Measurements from ENCODE around the gene INPP5E. TPM values are rescaled to one million over a fixed set of nuclear protein-coding genes. Genes with fewer than 3 reads are reported as not detected.

INPP5E gene
- total RNA-seq, 2 donors from 2014 or later: 8.8 to 25.4 TPM

- WGBS, 2 donors: 96 to 97% methylated on average over 6 to 11 of the region's 36 CpGs
- intact Hi-C loops (cut with DNase I): no loop called here
- no peak for DNase-seq
- H3K4me1 ChIP-seq: peaks cover 7% of the 10 kb centered on the region
- ATAC-seq: no peak
- no peaks in the 10 kb centered on the region for H3K27me3 ChIP-seq
- H3K9me3 ChIP-seq: no peaks in the 10 kb centered on the region
- no peaks in the 10 kb centered on the region for H3K36me3 ChIP-seq (replicated peaks in 1 of 2; ENCODE audit: insufficient read depth in 1 of 2, low read depth in 2 of 2)
- no peak overlapping the region for H3K27ac ChIP-seq
- H3K4me3 ChIP-seq: no peak overlapping the region
- no peak for TF ChIP-seq POLR2A (IDR thresholded peaks at IDR 0.05)
- TF ChIP-seq, protein P1, sequence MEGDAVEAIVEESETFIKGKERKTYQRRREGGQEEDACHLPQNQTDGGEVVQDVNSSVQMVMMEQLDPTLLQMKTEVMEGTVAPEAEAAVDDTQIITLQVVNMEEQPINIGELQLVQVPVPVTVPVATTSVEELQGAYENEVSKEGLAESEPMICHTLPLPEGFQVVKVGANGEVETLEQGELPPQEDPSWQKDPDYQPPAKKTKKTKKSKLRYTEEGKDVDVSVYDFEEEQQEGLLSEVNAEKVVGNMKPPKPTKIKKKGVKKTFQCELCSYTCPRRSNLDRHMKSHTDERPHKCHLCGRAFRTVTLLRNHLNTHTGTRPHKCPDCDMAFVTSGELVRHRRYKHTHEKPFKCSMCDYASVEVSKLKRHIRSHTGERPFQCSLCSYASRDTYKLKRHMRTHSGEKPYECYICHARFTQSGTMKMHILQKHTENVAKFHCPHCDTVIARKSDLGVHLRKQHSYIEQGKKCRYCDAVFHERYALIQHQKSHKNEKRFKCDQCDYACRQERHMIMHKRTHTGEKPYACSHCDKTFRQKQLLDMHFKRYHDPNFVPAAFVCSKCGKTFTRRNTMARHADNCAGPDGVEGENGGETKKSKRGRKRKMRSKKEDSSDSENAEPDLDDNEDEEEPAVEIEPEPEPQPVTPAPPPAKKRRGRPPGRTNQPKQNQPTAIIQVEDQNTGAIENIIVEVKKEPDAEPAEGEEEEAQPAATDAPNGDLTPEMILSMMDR (IDR thresholded peaks at IDR 0.05): no peak
Observed at GRCh38 chr9:136431782-136432350, 7.8 kb downstream of the INPP5E start.

DNA sequence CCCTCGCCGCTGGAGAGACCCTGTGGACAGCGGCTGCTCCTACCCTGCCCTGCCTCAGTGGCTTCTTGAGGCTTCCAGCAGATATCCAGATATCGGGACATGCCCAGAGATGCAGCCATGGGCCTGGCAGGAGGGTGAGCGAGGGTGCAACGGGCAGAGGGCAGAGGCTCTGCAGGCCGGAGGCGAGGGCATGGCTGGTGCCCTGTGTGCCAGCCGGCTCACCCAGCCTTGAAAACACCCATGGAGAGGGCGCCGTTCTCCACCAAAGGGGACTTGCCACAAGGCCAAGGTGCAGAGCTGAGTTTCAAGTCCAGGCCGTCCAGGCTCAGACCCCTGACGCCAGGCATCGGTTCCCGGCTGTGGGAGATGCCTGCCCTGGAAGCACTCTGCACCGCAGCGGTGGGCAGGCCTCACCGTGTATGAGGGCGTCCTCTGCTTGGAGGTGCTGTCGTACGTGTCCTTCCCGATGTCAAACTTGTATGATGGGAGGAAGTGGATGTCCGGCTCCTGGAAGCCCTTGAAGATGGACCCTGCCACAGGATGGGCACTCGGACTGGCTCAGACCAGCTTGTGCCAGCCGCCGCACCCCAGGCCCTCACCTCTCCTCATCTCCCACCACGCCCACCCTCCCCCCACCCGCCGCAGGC lies 8.9 kb downstream of the INPP5E start:
- Histone ChIP-seq H3K4me3 (no peak overlapping the region), H3K36me3 (replicated peaks in 1 of 2; ENCODE audit: insufficient read depth in 1 of 2, low read depth in 2 of 2) (no peaks in the 10 kb centered on the region), H3K27ac (no peak overlapping the region), H3K4me1 (no peaks in the 10 kb centered on the region), H3K9me3 (no peaks in the 10 kb centered on the region), H3K27me3 (no peaks in the 10 kb centered on the region)
- DNase-seq (no peak), ATAC-seq (no peak)
- intact Hi-C loops (cut with DNase I): no loop called here
- no peak for TF ChIP-seq POLR2A (IDR thresholded peaks at IDR 0.05)
- TF ChIP-seq, protein P1 (IDR thresholded peaks at IDR 0.05): no peak
- 92% methylated on average over 16 to 25 of the region's 29 CpGs for WGBS, 2 donors

- WGBS, 2 donors: 84 to 86% methylated on average over 24 to 32 of the region's 32 CpGs
Observed at GRCh38 chr9:136429683-136430491, 9.8 kb downstream of the INPP5E start.

DNA sequence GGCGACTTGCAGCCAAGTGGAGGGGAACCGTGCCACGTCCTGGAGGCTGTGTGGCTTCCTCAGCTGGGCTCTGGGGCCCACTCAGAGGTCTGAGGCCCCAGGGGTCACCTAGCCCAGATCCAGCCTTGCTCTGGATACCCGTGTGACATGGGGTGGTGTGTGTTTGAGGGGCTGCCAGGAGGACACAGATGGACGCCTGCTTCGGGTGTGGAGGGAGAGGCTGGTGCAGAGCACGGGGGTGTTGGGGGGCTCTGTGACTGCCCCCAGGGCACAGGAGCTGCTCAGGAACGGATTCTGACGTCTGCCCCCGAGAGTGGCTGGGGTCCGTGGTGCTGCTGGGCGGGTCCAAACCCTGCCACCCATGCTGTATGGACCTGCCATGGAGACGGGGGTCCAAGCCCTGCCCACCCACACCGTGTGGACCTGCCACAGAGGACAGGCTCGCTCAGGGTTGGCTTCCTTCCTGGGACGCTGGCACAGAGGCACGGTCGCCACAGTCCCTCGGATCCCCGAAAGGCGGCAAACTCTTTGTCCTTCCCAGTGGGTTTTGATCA lies 10.5 kb downstream of the INPP5E start:
- DNase-seq: no peak
- intact Hi-C loops (cut with DNase I): no loop called here
- H3K27ac ChIP-seq: no peak overlapping the region
- TF ChIP-seq, protein P1 (IDR thresholded peaks at IDR 0.05): no peak
- no peak for TF ChIP-seq POLR2A (IDR thresholded peaks at IDR 0.05)
- WGBS, 2 donors: 88 to 90% methylated on average over 16 to 21 of the region's 21 CpGs
- H3K27me3 ChIP-seq: no peaks in the 10 kb centered on the region
- no peak for ATAC-seq
- no peaks in the 10 kb centered on the region for H3K4me1 ChIP-seq
- H3K9me3 ChIP-seq: no peaks in the 10 kb centered on the region
- peaks cover 0 to 5% of the 10 kb centered on the region in 2 donors for H3K36me3 ChIP-seq (replicated peaks in 1 of 2; ENCODE audit: insufficient read depth in 1 of 2, low read depth in 2 of 2)
- H3K4me3 ChIP-seq: no peak overlapping the region

More at GRCh38 chr9:136429683-136430491, 9.8 kb downstream of the INPP5E start:
- intact Hi-C loops (cut with DNase I): no loop called here
- Histone ChIP-seq H3K9me3 (no peaks in the 10 kb centered on the region), H3K27ac (no peak overlapping the region), H3K4me3 (no peak overlapping the region), H3K36me3 (replicated peaks in 1 of 2; ENCODE audit: insufficient read depth in 1 of 2, low read depth in 2 of 2) (peaks cover 0 to under 1% of the 10 kb centered on the region in 2 donors), H3K4me1 (no peaks in the 10 kb centered on the region), H3K27me3 (no peaks in the 10 kb centered on the region)
- TF ChIP-seq, protein P1 (IDR thresholded peaks at IDR 0.05): no peak
- TF ChIP-seq POLR2A (IDR thresholded peaks at IDR 0.05): no peak
- no peak for DNase-seq
- ATAC-seq: no peak
